Measurements from ENCODE around the gene MAEA. TPM values are rescaled to one million over a fixed set of nuclear protein-coding genes. Genes with fewer than 3 reads are reported as not detected.

MAEA gene
- total and polyA plus RNA-seq, 2 of the 8 experiments (the other 6 are each of a cell fraction or from before 2014, with no cell fraction given): 75.8 to 133 TPM

DNA sequence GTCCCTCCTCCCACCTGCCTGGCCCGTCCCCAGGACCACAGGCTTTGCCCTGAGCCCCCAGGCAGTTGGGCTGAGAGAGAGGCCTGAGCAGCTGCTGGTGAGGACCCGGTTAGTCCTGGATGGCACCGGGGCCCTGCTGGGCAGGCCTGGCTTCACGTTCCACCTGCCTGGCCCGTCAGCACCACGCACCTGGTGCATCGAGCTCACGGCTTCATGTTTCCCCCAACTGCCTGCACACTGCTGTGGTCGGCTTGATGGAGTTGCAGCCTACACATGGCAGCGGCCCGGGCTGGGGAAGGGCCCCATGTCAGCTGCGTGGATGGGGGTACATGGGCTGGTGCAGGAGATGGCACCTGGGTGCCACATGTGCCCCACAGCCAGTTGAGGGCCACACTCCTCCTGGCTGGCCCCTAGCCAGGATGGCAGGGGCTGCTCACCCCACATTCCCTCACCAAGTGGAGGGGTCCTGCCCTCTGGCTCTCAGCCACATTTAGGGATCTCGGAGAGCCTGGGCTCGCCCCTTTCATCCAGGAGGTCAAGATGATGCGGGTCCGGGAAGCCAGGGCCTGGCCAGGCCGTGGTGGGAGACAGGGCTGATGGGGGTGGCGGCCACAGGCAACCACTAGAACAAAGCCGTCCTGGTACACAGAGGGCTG is 88.0 kb downstream of the MAEA start (continued):
- TF ChIP-seq, protein P1, sequence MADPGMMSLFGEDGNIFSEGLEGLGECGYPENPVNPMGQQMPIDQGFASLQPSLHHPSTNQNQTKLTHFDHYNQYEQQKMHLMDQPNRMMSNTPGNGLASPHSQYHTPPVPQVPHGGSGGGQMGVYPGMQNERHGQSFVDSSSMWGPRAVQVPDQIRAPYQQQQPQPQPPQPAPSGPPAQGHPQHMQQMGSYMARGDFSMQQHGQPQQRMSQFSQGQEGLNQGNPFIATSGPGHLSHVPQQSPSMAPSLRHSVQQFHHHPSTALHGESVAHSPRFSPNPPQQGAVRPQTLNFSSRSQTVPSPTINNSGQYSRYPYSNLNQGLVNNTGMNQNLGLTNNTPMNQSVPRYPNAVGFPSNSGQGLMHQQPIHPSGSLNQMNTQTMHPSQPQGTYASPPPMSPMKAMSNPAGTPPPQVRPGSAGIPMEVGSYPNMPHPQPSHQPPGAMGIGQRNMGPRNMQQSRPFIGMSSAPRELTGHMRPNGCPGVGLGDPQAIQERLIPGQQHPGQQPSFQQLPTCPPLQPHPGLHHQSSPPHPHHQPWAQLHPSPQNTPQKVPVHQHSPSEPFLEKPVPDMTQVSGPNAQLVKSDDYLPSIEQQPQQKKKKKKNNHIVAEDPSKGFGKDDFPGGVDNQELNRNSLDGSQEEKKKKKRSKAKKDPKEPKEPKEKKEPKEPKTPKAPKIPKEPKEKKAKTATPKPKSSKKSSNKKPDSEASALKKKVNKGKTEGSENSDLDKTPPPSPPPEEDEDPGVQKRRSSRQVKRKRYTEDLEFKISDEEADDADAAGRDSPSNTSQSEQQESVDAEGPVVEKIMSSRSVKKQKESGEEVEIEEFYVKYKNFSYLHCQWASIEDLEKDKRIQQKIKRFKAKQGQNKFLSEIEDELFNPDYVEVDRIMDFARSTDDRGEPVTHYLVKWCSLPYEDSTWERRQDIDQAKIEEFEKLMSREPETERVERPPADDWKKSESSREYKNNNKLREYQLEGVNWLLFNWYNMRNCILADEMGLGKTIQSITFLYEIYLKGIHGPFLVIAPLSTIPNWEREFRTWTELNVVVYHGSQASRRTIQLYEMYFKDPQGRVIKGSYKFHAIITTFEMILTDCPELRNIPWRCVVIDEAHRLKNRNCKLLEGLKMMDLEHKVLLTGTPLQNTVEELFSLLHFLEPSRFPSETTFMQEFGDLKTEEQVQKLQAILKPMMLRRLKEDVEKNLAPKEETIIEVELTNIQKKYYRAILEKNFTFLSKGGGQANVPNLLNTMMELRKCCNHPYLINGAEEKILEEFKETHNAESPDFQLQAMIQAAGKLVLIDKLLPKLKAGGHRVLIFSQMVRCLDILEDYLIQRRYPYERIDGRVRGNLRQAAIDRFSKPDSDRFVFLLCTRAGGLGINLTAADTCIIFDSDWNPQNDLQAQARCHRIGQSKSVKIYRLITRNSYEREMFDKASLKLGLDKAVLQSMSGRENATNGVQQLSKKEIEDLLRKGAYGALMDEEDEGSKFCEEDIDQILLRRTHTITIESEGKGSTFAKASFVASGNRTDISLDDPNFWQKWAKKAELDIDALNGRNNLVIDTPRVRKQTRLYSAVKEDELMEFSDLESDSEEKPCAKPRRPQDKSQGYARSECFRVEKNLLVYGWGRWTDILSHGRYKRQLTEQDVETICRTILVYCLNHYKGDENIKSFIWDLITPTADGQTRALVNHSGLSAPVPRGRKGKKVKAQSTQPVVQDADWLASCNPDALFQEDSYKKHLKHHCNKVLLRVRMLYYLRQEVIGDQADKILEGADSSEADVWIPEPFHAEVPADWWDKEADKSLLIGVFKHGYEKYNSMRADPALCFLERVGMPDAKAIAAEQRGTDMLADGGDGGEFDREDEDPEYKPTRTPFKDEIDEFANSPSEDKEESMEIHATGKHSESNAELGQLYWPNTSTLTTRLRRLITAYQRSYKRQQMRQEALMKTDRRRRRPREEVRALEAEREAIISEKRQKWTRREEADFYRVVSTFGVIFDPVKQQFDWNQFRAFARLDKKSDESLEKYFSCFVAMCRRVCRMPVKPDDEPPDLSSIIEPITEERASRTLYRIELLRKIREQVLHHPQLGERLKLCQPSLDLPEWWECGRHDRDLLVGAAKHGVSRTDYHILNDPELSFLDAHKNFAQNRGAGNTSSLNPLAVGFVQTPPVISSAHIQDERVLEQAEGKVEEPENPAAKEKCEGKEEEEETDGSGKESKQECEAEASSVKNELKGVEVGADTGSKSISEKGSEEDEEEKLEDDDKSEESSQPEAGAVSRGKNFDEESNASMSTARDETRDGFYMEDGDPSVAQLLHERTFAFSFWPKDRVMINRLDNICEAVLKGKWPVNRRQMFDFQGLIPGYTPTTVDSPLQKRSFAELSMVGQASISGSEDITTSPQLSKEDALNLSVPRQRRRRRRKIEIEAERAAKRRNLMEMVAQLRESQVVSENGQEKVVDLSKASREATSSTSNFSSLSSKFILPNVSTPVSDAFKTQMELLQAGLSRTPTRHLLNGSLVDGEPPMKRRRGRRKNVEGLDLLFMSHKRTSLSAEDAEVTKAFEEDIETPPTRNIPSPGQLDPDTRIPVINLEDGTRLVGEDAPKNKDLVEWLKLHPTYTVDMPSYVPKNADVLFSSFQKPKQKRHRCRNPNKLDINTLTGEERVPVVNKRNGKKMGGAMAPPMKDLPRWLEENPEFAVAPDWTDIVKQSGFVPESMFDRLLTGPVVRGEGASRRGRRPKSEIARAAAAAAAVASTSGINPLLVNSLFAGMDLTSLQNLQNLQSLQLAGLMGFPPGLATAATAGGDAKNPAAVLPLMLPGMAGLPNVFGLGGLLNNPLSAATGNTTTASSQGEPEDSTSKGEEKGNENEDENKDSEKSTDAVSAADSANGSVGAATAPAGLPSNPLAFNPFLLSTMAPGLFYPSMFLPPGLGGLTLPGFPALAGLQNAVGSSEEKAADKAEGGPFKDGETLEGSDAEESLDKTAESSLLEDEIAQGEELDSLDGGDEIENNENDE (IDR thresholded peaks at IDR 0.05; ENCODE audit: insufficient replicate concordance, low read length): no peak
- TF ChIP-seq EZH2 (IDR thresholded peaks at IDR 0.05; ENCODE audit: low read depth, low read length, severe bottlenecking): no peak
- no peak for TF ChIP-seq TAF1 (IDR thresholded peaks at IDR 0.05; ENCODE audit: low read depth, low read length)
- no peak for TF ChIP-seq CBX8 (IDR thresholded peaks at IDR 0.05; ENCODE audit: borderline replicate concordance, low read depth, low read length)
- TF ChIP-seq JUND (IDR thresholded peaks at IDR 0.05; ENCODE audit: low read length): no peak
- TF ChIP-seq CBX5 (IDR thresholded peaks at IDR 0.05; ENCODE audit: low read depth, low read length): no peak

Measured in H1 (cell line).